Stimulated activated naive CD8-positive, alpha-beta T cell treated with anti-CD3 and anti-CD28 coated beads, Interleukin-15, amount 100 ng/mL, for 72 hours (primary cell): ENCODE measurements around the gene TSPAN13.

ENCODE experiments used
- ATAC-seq: fragments of 150-1000 bp; cut with Tn5 transposase; 2 replicates; pipeline ENCODE4 v1.10.0; 2021; ENCODE audit warnings: mild to moderate bottlenecking, moderate library complexity
- DNase-seq, 2 donors: peaks; one replicate each; pipeline ENCODE4 v3.0.0; 2021 to 2022
- H3K27ac Mint-ChIP-seq, 2 donors: one replicate each; pipeline ENCODE4 v1.8.0; 2022; ENCODE audit warnings: mild to moderate bottlenecking in 2 of 2, mixed read lengths in 2 of 2, moderate library complexity in 2 of 2
- H3K27me3 Mint-ChIP-seq: one replicate; pipeline ENCODE4 v1.8.0; 2022; ENCODE audit warnings: mixed read lengths
- H3K4me1 Mint-ChIP-seq: one replicate; pipeline ENCODE4 v1.8.0; 2022; ENCODE audit warnings: mild to moderate bottlenecking, mixed read lengths
- H3K4me3 Mint-ChIP-seq, 2 donors: one replicate each; pipeline ENCODE4 v1.8.0; 2022; ENCODE audit warnings: mild to moderate bottlenecking in 2 of 2, mixed read lengths in 2 of 2, moderate library complexity in 1 of 2
- H3K9me3 Mint-ChIP-seq, 2 donors: one replicate each; pipeline ENCODE4 v1.8.0; 2022; ENCODE audit warnings: mixed read lengths in 2 of 2

TSPAN13 gene

GRCh38 chr7:16753102-16753931 is at the start of gene TSPAN13:
Gene TSPAN13, plus strand, starts transcription at chr7:16753755. Its CDS starts 213 bp downstream, at chr7:16753968.
- peaks cover 15% of the 10 kb centered on the region for H3K4me1 Mint-ChIP-seq
- DNase-seq (peak; percentile 55 to 56), ATAC-seq (peak; percentile 90)
- no peaks in the 10 kb centered on the region for H3K9me3 Mint-ChIP-seq
- H3K4me3 Mint-ChIP-seq: peak within 1 kb of the TSS; percentile 77 to 87
- H3K27ac Mint-ChIP-seq: no peak within 1 kb of the TSS
- peaks cover 39% of the 10 kb centered on the region for H3K27me3 Mint-ChIP-seq

GRCh38 chr7:16708511-16708910 is 45.0 kb upstream of the TSPAN13 start:
- DNase-seq (no peak), ATAC-seq (no peak)
- H3K4me3 Mint-ChIP-seq: no peak overlapping the region
- no peak overlapping the region for H3K27ac Mint-ChIP-seq
- H3K9me3 Mint-ChIP-seq: peaks cover 0 to 9% of the 10 kb centered on the region in 2 donors
- no peaks in the 10 kb centered on the region for H3K27me3 Mint-ChIP-seq
- peaks cover 17% of the 10 kb centered on the region for H3K4me1 Mint-ChIP-seq

DNA sequence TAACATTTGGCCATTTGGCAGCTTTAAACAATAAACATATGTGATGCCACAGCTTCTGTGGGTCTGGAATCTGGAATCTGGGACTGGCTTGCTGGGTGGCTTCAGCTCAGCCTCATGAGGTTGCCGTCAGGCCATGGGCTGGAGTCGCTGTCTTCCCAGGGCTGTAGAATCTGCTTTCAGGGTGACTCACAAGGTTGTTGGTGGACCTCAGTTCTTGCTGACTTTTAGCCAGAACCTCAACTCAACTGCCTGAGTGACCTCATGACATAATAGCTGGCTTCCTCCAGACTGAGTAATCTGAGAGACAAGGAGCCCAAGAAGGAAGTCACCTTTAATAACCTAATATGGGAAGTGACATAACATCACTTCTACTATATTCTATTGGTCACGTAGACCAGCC is 44.6 kb upstream of the TSPAN13 start:
- ATAC-seq (no peak), DNase-seq (no peak)
- no peak overlapping the region for H3K4me3 Mint-ChIP-seq
- H3K4me1 Mint-ChIP-seq: peaks cover 17% of the 10 kb centered on the region
- peaks cover 0 to 9% of the 10 kb centered on the region in 2 donors for H3K9me3 Mint-ChIP-seq
- H3K27me3 Mint-ChIP-seq: no peaks in the 10 kb centered on the region
- H3K27ac Mint-ChIP-seq: no peak overlapping the region

DNA sequence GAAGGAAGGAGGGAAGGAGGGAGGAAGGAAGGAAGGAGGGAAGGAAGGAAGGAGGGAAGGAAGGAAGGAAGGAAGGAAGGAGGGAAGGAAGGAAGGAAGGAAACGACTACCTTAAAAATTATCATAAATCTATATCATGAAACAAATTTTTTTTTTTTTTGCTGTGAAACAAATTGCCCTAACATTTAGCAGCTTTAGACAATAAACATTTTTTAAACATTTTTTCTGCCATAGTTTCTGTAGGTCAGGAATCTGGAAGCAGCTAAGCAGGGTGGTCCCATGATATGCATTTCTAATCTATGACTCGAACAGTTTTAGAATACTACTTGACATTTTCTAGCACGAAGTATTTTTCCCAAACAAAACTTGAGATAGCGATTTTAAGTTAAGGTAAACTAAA is 42.9 kb upstream of the TSPAN13 start:
- H3K27ac Mint-ChIP-seq: no peak overlapping the region
- ATAC-seq: no peak
- H3K27me3 Mint-ChIP-seq: no peaks in the 10 kb centered on the region
- no peak overlapping the region for H3K4me3 Mint-ChIP-seq
- DNase-seq: no peak
- peaks cover 17% of the 10 kb centered on the region for H3K4me1 Mint-ChIP-seq
- peaks cover 0 to 9% of the 10 kb centered on the region in 2 donors for H3K9me3 Mint-ChIP-seq

GRCh38 chr7:16711730-16712129 is 41.8 kb upstream of the TSPAN13 start:
- H3K4me3 Mint-ChIP-seq: no peak overlapping the region
- H3K9me3 Mint-ChIP-seq: peaks cover 0 to 9% of the 10 kb centered on the region in 2 donors
- H3K27me3 Mint-ChIP-seq: no peaks in the 10 kb centered on the region
- DNase-seq: no peak
- peak; percentile 83 for ATAC-seq
- peaks cover 17% of the 10 kb centered on the region for H3K4me1 Mint-ChIP-seq
- H3K27ac Mint-ChIP-seq: no peak overlapping the region

- no peak overlapping the region for H3K4me3 Mint-ChIP-seq
- H3K4me1 Mint-ChIP-seq: peaks cover 17% of the 10 kb centered on the region
- no peaks in the 10 kb centered on the region for H3K27me3 Mint-ChIP-seq
- ATAC-seq (peak; percentile 73), DNase-seq (no peak)
- peaks cover 0 to 9% of the 10 kb centered on the region in 2 donors for H3K9me3 Mint-ChIP-seq
- H3K27ac Mint-ChIP-seq: no peak overlapping the region
These were observed 40.6 kb upstream of the TSPAN13 start for GRCh38 chr7:16712916-16713315.

DNA sequence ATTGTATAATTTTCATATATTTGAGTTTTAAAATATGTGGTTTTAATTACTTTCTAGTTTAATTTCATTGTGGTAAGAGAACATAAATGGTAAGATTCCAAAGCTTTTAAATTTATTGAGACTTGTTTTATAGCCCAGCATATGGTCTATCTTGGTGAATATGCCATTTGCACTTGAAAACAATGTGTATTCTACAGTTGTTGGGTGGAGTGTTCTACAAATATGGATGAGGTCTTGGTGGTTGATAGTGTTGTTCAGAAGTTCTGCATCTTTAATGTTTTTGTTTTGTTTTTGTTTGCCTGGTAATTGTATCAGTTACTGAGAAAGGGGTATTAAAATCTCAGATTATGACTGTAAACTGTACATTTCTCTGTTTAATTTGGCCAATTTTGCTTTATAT is 37.6 kb upstream of the TSPAN13 start:
- no peak for ATAC-seq
- Mint-ChIP-seq H3K27ac (no peak overlapping the region), H3K4me3 (no peak overlapping the region), H3K4me1 (peaks cover 13% of the 10 kb centered on the region), H3K27me3 (no peaks in the 10 kb centered on the region), H3K9me3 (peaks cover 0 to 9% of the 10 kb centered on the region in 2 donors)
- DNase-seq: no peak

DNA sequence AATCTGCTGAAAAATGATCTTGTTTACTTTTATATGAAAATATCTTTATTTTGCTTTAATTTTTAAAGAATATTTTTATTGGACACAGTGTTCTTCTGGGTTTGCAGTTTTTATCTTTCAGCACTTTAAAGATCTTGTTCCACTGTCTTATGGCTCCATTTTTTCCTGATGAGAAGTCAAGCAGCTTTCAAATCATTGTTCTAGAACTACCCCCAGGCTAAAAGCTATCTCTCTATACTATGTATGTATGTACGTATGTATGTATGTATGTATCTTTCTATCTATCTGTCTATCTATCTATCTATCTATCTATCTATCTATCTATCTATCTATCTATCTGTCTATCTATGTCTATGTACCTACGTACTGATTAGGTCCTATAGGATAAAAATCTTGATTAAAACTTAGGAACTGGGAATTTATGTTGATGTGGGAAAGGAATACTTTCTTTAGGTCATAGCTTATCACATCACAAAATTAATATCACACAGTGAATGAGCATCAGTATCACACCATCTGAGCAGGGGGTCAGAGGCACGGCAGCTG is 35.4 kb upstream of the TSPAN13 start:
- no peak overlapping the region for H3K27ac Mint-ChIP-seq
- DNase-seq: no peak
- H3K4me3 Mint-ChIP-seq: no peak overlapping the region
- ATAC-seq: no peak
- no peaks in the 10 kb centered on the region for H3K9me3 Mint-ChIP-seq
- H3K27me3 Mint-ChIP-seq: no peaks in the 10 kb centered on the region
- H3K4me1 Mint-ChIP-seq: peaks cover 6% of the 10 kb centered on the region

GRCh38 chr7:16719699-16720098 is 33.9 kb upstream of the TSPAN13 start:
- Mint-ChIP-seq H3K4me1 (peaks cover 6% of the 10 kb centered on the region), H3K27ac (peak overlapping the region in 1 of 2 donors; percentile 63), H3K27me3 (no peaks in the 10 kb centered on the region), H3K9me3 (no peaks in the 10 kb centered on the region), H3K4me3 (no peak overlapping the region)
- DNase-seq (no peak), ATAC-seq (peak; percentile 35)

- Mint-ChIP-seq H3K4me1 (peaks cover 6% of the 10 kb centered on the region), H3K4me3 (no peak overlapping the region), H3K27me3 (no peaks in the 10 kb centered on the region), H3K27ac (no peak overlapping the region), H3K9me3 (no peaks in the 10 kb centered on the region)
- ATAC-seq: no peak
- DNase-seq: no peak
These were observed 32.0 kb upstream of the TSPAN13 start for GRCh38 chr7:16721541-16721940.

DNA sequence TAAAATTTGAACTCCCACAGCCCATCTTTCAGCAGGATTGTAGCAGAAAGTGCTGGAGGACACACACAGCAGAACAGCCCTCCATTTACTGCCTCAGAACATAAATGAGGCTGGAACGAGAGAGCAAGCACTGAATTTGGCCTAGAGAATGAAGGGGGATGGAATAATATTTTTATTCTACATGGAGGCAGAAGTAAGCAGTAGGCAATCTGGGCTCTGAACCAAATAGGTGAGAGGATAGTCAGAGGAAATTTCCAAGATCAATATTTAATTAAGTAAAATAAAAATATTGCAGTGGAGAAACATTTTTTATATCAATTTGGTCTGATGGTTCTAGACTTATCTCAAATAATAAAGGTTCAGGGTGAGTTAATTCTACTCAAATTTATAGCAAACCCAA is 29.2 kb upstream of the TSPAN13 start:
- H3K27me3 Mint-ChIP-seq: no peaks in the 10 kb centered on the region
- no peaks in the 10 kb centered on the region for H3K9me3 Mint-ChIP-seq
- H3K27ac Mint-ChIP-seq: no peak overlapping the region
- peaks cover 6% of the 10 kb centered on the region for H3K4me1 Mint-ChIP-seq
- ATAC-seq (no peak), DNase-seq (no peak)
- H3K4me3 Mint-ChIP-seq: no peak overlapping the region

DNA sequence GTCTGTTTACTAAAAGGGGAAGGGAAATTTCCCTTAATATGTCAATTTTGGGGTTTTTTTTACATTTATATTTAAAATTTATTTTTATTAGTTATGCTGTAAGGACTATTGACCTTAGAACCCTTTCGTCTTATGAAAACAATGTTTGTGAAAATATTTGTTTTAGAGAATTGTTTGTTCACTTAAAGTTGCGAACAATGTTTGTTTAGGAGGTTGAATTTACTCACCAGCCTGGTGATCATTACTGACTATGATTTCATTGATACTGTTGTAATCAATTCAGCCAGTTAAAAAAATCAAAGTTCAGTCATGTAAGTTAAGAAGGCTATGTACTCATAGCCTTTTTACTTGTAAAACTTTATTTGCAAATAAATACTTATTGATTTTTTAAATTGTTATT is 27.4 kb upstream of the TSPAN13 start:
- DNase-seq: no peak
- ATAC-seq: no peak
- no peak overlapping the region for H3K4me3 Mint-ChIP-seq
- no peaks in the 10 kb centered on the region for H3K9me3 Mint-ChIP-seq
- H3K4me1 Mint-ChIP-seq: peaks cover 6% of the 10 kb centered on the region
- H3K27me3 Mint-ChIP-seq: no peaks in the 10 kb centered on the region
- H3K27ac Mint-ChIP-seq: no peak overlapping the region

DNA sequence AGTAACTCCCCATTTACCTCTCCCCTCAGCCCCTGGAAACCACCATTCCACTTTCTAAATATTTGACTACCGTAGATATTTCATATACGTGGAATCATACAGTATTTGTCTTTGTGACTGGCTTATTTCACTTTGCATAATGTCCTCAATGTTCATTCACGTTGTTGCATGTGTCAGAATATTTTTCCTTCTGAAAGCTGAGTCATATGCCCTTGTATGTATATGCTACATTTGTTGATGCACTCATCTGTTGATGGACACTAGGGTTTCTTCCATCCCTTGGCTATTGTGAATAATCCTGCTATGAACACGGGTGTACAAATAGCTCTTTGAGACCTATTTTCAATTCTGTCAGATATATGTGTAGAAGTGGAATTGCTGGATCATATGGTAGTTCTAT is 25.8 kb upstream of the TSPAN13 start:
- ATAC-seq: no peak
- Mint-ChIP-seq H3K4me1 (no peaks in the 10 kb centered on the region), H3K27me3 (no peaks in the 10 kb centered on the region), H3K9me3 (no peaks in the 10 kb centered on the region), H3K4me3 (no peak overlapping the region), H3K27ac (no peak overlapping the region)
- DNase-seq: no peak

GRCh38 chr7:16728811-16729210 is 24.7 kb upstream of the TSPAN13 start:
- no peak overlapping the region for H3K4me3 Mint-ChIP-seq
- no peaks in the 10 kb centered on the region for H3K9me3 Mint-ChIP-seq
- DNase-seq (no peak), ATAC-seq (no peak)
- H3K27me3 Mint-ChIP-seq: no peaks in the 10 kb centered on the region
- no peaks in the 10 kb centered on the region for H3K4me1 Mint-ChIP-seq
- no peak overlapping the region for H3K27ac Mint-ChIP-seq

- Mint-ChIP-seq H3K9me3 (no peaks in the 10 kb centered on the region), H3K4me3 (no peak overlapping the region), H3K27me3 (no peaks in the 10 kb centered on the region), H3K4me1 (no peaks in the 10 kb centered on the region), H3K27ac (no peak overlapping the region)
- DNase-seq (no peak), ATAC-seq (no peak)
These were observed 24.0 kb upstream of the TSPAN13 start for GRCh38 chr7:16729541-16729940.

- ATAC-seq: no peak
- Mint-ChIP-seq H3K4me3 (no peak overlapping the region), H3K27me3 (no peaks in the 10 kb centered on the region), H3K9me3 (no peaks in the 10 kb centered on the region), H3K4me1 (no peaks in the 10 kb centered on the region), H3K27ac (no peak overlapping the region)
- no peak for DNase-seq
These were observed 22.6 kb upstream of the TSPAN13 start for GRCh38 chr7:16730937-16731336.
